Adipose tissue (tissue), 3 donors: ENCODE results near the gene SAMD4A. TPM values are rescaled to one million over a fixed set of nuclear protein-coding genes. Genes with fewer than 3 reads are reported as not detected.

Experiments used
- H3K27ac ChIP-seq: one replicate; pipeline ENCODE4 v1.5.1; 2013; ENCODE audit warnings: low read depth, low read length
- WGBS, 3 donors: extraction: QIAGEN DNeasy Blood & Tissue Kit; methylation state at CpG; one replicate each; pipeline ENCODE4 v1.1.7; 2013; 5-methylcytosine and 5-hydroxymethylcytosine counted together
- polyA plus RNA-seq, 3 donors: library from polyadenylated mRNA; stranded (reverse); fragments of 200-250 nt; gene quantifications; one replicate each; pipeline ENCODE4 v1.2.3, GENCODE V29; 2013
- donor health status: healthy with polysubstance abuse.
- donor health status: Bipolar disorder and iron deficiency.
- donor health status: healthy.

Gene SAMD4A
- polyA plus RNA-seq, 3 donors = 2.5 to 23.8 (median 11.9) TPM

DNA sequence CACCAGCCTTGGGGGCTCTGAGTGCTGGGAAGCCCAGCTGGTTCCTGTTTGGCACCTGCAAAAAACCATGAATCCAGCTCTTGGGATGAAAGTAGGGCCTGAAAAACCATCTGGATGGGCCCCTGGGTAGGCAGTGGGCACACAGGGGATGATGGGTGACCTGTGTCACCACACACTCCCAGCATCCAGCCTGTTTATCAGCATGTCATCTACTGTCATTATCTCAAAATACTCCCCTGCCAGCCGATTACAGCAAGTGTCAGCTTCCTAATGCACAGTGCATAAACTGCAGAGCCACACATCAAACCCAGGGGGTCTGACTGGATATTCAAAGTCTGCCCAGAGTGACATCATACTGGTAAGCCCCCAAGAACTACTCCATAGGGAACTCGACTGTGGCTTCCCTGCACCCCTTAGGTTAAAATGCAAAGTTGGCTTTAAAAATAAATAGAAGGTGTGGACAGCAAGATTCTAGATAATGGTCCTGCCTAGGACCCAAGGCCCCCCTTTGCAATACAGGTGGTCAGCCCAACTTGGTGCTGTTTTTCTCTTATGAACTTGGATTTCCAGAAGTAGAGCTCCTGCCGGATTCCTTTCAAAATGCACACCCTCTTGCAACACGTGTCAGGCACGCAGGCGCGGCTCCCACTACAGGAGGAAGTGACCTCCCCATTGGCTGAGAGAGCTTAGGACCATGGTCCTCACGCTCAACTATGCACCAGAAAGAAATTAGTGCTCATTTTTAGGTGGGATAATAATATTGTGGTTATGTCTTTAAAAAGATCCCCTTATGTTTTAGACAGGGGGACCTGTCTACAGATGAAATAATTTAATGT, 241.6 kb downstream of the SAMD4A start:
- WGBS, 3 donors = 67 to 74% (median 73%) methylated on average over 8 of the region's 8 CpGs
- no peak overlapping the region for H3K27ac ChIP-seq

DNA sequence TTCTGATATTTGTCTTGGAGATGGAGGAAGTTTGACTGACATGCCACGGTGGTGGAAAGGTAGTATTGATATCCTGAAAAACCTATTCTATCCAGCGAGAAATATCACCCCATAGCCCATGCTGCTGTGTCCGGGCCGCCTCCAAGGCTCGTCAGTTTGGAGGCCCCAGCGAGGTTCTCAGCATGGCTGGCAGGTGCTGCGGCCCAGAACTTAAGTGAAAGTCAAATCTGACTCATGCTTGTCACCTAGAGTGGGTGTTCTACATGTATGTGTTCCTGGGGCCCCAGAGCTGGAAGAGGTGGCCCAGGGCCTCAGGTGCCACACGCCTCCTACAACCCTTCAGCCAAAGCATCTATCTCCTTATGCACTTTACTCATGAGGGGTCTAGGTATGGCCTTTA, 242.8 kb downstream of the SAMD4A start:
- no peak overlapping the region for H3K27ac ChIP-seq
- 91 to 93% (median 92%) methylated on average over 8 of the region's 8 CpGs for WGBS, 3 donors

DNA sequence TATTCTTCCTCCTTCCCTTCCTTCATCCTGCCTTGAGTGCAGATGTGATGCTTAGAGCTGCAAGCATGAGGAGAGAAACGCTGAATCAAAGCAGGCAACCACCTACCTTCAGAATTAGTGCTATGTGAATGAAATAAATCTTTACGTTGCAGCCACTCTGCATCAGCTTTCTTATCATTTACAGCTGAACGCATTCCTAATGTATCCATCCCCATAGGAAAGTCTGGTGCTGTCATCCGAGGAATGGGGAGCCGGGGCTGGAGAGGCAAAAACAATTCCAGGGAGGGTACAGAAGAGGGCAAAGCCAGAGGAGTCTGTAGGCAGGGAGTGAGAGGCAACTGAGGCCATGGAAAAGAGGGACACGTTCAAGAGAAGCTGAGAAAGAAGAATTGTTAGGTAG, 245.7 kb downstream of the SAMD4A start:
- WGBS, 3 donors = 65 to 77% (median 76%) methylated on average over 6 of the region's 6 CpGs

DNA sequence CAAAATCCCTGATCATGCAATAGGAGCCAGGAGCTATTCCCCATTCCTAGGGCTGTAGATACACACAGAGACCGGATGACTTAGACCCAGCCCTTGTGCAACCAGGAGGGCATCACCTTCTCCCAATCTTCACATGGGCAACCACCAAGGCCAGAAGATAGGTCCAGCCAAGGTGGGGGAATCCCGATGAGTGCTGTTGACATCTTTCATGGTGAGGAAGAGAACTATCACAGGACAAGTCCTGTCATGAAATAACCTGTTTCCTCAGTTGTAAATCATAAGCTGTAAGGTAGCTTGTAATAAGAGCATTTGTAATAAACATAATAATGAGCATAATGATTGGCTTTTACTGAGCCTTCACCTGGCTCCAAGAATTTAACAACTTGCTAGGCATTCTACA, 246.2 kb downstream of the SAMD4A start:
- WGBS, 3 donors = 85 to 95% (median 92%) methylated on average over 2 of the region's 2 CpGs
- no peak overlapping the region for H3K27ac ChIP-seq

More for the DNA sequence above, 245.7 kb downstream of the SAMD4A start:
- H3K27ac ChIP-seq = no peak overlapping the region

DNA sequence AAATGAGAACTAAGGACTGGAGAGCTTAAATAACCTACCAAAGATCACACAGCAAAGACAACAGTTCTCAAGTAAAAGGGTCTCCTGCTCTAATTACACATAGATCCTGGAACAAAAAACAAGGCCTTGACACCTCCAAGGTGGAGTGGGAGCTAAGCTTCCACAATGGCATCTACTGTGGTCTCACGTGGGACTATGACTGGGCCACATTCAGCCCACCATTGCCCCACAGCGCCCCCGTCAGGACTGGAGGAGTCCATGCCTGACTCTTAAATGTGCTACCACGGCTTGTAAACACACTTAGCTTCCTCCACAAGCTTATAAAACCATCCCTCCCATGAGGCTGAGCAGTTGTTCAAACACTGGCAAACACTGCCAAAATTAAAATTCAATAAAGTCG, 247.1 kb downstream of the SAMD4A start:
- 59 to 64% (median 64%) methylated on average over 5 of the region's 5 CpGs for WGBS, 3 donors
- H3K27ac ChIP-seq = no peak overlapping the region

DNA sequence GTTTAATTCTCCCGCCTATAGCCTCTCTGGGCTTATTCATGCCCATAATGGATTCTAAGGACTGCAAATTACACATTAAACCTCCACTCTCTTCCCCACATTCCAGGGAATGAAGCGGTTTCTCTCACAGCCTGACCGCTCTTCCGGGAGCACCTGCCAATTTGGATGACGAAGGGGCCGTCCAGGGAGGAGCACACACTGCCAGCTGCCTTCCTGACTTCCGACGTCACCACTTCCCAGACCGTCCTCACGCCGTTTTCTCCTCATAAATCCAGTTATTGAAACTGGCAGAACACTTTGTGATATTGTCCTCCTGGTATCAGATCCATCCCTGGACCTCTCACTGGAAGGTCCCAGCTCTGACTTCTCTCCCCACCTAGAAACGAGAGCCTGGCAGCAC, 248.1 kb downstream of the SAMD4A start:
- 43 to 75% (median 72%) methylated on average over 12 of the region's 12 CpGs for WGBS, 3 donors
- no peak overlapping the region for H3K27ac ChIP-seq

DNA sequence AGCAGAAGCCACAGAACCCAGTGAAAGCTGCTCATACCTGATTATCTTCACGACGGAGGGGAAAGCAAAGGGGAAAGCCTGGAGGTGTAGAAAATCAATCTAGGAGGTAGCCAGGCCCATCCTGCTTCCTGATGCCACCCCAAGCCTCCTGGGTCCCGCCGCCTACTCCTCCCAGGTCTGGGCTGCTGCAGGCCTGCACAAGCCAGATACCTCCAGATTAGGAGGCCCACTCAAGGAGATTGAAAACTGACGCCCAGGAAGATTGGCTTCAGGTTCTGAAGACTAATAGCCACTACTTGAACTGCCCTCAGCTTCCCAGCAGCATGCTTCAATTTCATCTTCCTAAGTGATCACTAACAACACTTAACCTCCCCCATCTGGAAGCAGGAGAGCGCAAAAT, 248.6 kb downstream of the SAMD4A start:
- no peak overlapping the region for H3K27ac ChIP-seq
- 84 to 95% (median 93%) methylated on average over 6 of the region's 6 CpGs for WGBS, 3 donors

DNA sequence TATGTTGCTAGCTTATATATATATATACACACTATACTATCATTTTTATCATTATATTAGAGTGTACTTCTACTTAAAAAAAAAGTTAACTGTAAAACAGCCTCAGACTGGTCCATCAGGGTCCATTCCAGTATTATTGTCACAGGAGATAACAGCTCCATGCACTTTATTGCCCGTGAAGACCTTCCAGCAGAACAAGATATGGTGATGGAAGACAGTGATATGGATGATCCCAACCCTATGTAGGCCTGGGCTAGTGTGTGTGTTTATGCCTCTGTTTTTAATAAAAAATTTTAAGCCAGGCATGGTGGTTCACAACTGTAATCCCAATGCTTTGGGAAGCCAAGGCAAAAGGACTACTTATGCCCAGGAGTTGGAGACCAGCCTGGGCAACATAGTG, 249.5 kb downstream of the SAMD4A start:
- no peak overlapping the region for H3K27ac ChIP-seq

DNA sequence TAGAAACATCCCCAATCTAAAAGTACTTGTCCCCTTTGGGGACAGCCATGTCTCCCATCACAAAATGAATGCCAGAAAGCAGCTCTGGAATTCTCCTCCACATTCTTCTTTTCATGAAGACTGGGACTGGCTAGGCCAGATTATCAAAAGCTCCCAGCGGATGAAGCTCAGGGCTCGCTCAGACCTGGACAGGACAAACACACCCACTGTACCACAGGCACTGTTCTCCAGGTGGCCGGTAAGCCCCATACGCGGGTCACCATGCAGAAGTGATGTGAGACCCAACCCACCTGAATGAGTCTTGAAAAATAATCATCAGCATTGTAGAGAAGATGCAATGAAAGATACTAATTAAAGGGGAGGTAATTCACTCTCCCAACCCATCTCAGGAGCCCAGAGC, 250.6 kb downstream of the SAMD4A start:
- H3K27ac ChIP-seq = no peak overlapping the region
- 85 to 99% (median 95%) methylated on average over 5 of the region's 5 CpGs for WGBS, 3 donors

More for the DNA sequence above, 249.5 kb downstream of the SAMD4A start:
- 89 to 91% (median 90%) methylated on average over 1 of the region's 1 CpG for WGBS, 3 donors

DNA sequence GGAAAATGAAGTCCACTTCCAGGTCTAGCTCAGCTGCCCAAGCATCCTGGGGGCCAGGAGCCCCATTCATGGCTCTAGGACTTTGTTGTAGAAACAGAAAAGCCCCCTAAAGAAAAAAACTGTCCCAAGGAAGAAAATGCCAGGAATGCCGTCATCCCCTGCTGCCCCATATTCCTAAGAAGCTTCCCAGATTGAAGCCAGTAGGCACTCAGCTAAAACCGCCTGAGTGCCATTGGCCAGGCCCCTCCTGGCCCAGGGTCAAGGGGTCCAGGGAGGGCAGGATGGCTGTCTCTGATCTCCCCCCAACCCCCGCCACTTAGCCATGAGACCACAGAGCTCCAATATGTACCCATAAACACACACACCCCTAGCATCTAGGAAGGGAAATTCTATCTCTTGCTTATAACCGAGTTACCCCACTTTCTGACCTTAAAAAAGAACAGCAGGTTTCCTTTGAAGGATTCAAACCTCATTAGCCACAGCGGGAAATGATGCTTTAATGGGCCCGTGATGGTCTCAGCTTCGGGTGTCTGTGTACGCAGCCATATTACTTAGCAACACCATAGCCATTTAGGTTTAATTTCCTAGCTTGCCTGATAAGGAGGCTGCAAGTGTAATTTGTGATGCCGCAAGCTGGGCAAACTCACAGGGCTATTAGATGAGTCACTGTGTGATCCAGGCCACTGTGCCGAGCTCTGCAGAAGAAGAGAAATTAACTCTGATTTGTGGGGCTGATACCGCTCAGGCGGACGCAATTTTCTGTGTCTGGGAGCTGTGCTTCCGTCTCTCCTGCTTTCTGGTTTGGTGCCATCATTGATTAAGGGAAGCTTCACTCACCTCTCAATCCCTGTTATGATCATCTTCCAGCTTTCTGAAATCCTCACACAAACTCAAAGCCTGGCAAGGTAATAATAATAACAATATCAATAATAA, 251.5 kb downstream of the SAMD4A start:
- WGBS, 3 donors = 28 to 60% (median 58%) methylated on average over 14 of the region's 14 CpGs
- H3K27ac ChIP-seq = no peak overlapping the region

DNA sequence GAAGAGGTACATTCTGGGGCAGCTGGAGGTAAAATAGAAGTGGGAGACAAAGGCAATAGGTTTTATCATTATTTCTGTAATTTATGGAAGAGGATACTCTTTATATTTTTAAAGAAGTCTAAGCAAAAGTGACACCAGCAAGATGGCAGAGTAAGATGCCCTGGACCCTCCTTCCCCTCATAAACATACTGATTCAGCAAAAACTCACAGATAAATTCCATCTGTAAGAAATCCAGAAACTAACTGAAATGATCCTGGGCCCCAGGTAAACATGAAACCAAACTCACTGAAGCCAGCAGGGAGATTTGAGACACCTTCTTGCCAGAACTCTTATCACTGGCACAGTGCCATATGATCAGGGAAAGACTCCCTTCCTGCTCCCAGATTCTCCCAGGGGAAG, 255.8 kb downstream of the SAMD4A start:
- no peak overlapping the region for H3K27ac ChIP-seq

DNA sequence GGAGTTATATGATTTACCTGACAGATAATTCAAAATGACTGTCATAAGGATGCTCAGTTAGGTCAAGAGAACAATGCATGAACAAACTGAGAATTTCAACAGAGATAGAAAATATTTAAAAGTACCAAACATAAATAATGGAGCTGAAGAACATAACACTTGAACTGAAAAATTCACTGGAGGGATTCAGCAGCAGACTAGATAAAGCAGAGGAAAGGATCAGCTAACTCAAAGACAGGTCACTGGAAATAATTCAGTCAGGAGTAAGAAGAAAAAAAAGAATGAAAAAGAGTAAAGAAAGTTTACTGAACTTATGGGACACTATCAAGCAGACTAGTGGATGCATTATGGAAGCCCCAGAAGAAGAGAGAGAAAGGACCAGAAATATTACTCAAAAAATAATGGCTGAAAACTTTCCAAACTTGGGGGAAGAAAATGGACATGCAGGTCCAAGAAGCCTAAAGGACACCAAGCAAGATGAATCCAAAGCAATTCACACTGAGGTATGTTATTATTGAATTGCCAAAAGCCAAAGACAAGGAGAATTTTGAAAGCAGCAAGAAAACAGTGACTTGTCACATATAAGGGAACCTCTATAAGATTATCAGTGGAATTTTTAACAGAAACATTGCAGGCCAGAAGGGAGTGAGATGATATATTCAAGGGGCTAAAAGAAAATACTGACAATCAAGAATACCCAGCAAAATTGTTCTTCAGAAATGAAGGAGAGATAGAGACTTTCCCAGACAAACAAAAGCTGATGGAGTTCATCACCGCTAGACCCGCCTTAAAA, 257.0 kb downstream of the SAMD4A start:
- H3K27ac ChIP-seq = no peak overlapping the region
- 97 to 98% (median 98%) methylated on average over 2 of the region's 2 CpGs for WGBS, 3 donors

DNA sequence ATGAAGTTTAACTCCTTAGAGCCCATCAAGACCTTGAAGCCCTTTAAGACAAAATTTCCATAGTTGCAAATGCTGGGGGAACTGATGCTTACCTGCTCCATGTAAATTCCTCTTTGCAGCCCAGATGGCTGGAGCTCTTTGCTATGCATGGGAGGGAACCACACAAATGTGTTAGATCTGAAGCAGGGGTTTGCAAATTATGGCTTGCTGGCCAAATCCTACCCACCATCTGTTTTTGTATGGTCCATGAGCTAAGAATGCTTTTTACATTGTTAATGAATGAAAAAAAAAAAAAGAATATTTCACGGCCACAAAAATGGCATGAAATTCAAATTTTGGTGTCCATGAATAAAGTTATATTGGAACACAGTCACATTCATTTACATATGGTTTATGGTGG, 261.1 kb downstream of the SAMD4A start:
- WGBS, 3 donors = 94 to 98% (median 97%) methylated on average over 1 of the region's 1 CpG
- H3K27ac ChIP-seq = no peak overlapping the region

DNA sequence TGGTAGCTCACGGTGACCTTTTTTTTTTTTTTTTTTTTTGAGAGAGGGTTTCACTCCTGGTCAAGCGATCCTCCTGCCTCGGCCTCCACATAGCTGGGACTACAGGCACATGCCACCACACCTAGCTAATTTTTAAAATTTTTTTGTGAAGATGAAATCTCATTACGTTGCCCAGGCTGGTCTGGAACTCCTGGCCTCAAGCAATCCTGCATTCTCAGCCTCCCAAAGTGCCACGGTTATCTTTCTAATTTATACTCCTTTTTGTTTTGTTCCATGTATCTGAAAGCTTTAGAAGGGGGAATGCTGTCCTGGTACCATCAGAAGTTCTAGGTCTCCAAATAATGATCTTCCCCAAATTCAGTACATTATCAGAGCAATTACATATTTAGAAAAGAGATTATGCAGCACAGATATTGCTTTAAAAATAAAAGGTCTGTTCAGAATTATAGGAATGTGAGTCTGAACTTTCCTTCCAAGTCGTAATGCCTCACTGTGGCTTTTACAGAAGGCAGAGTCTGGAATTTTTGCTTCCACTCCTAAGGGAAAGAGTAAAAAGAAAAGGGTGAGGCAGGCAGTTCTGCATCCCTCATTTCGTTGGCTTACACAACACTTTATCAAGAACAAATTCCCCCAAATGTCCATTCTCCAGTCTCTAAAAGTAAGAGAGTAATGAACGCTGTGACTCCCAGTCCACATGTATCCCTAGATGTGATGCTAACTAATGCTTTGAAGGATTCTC, 262.7 kb downstream of the SAMD4A start:
- 73 to 78% (median 74%) methylated on average over 8 of the region's 8 CpGs for WGBS, 3 donors
- no peak overlapping the region for H3K27ac ChIP-seq

DNA sequence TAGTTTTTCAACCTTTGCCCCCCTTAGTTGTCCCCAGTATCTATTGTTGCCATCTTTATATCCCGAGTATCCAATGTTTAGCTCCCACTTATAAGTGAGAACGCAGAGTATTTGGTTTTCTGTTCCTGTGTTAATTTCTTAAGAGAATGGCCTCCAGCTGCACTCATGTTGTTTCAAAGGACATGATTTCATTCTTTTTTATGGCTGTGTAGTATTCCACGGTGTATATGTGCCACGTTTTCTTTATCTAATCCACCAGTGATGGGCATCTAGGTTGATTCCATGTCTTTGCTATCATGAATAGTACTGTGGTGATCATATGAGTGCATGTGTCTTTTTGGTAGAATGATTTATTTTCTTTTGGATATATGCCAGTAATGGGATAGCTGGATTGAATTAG, 263.7 kb downstream of the SAMD4A start:
- 91 to 96% (median 95%) methylated on average over 4 of the region's 4 CpGs for WGBS, 3 donors
- no peak overlapping the region for H3K27ac ChIP-seq

DNA sequence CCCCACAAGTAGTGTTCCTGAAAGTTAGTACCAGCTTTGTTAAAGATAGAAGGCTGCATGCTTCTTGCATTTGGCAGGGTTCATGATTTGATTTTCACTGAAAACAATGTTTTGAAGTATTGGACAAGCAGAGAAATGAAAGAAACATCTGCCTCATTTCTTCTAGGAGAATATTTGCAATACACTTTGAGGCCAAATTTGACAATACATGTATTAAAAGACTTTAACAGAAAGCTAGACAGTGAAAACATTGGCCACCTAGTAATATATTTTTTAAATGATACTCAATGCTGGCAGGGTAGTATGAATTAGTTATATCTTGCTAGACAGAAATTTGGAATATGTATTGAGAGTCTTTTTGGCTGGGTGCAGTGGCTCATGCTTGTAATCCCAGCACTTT, 267.2 kb downstream of the SAMD4A start:
- H3K27ac ChIP-seq = no peak overlapping the region

DNA sequence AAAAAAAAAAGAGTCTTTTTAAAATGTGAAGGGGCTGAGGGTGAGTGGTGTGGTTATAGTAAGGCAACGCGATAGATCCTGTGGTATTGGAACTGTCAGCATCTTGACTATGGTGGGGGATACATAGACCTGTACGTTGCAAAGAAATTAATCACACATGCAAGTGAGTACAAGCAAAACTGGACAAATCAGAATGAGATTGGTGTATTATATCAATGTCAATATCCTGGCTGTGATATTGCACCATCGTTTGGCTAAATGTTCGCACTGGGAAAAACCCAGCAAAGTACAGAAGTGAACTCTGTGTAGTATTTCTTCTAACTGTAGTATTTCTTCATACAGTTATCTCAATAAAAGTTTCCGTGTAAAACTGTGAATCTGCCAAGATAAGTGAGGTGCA, 267.8 kb downstream of the SAMD4A start:
- WGBS, 3 donors = 76 to 92% (median 84%) methylated on average over 6 of the region's 6 CpGs
- no peak overlapping the region for H3K27ac ChIP-seq

DNA sequence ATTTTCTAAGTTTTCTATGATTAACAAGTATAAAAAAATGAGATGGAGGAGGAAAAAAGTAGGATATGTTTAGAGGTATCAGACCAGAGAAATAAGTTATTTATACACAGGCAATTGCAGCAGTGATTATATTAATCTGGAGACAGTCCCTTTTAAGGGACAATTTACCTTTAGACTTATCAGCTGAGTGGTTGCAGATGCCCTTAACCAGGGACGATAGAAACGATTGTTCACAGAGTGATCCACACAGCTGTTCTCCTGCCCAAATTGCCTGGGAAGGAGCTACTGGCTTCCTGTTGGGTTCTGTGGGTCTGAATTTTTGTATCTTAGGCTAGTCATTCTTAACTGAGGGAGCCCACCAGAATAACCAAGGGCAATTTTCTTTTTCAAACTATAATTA, 269.3 kb downstream of the SAMD4A start:
- no peak overlapping the region for H3K27ac ChIP-seq
- 53 to 81% (median 72%) methylated on average over 2 of the region's 2 CpGs for WGBS, 3 donors
